Stomach (tissue), 4 donors: ENCODE data around the gene PITPNB.

Source experiments
- EP300 ChIP-seq: sonication (generic); formaldehyde crosslinking; IDR thresholded peaks from one replicate; pipeline ENCODE4 v1.6.1; 2017; ENCODE audit warnings: antibody characterized with exemption
- POLR2A ChIP-seq, 4 donors: fragments of 450-650 bp; IDR thresholded peaks; one replicate each; pipeline ENCODE4 v1.6.1; 2016; ENCODE audit warnings: antibody characterized with exemption in 4 of 4, control low read depth in 2 of 4, mild to moderate bottlenecking in 1 of 4, moderate library complexity in 1 of 4
- POLR2AphosphoS5 ChIP-seq, 3 donors: sonication (generic); formaldehyde crosslinking; IDR thresholded peaks; one replicate each; pipeline ENCODE4 v1.6.1; 2016; ENCODE audit warnings: antibody characterized with exemption in 3 of 3
- TF ChIP-seq, protein P1 (sequence below), 7 experiments: fragments of 450-650 bp in 4 of 7; fragments of 200-600 bp in 3 of 7; sonication (generic) in 3 of 7; IDR thresholded peaks; one replicate each; pipeline ENCODE4 v1.5.1; 2016 to 2019; ENCODE audit warnings: antibody characterized with exemption in 7 of 7, control low read depth in 2 of 7, mild to moderate bottlenecking in 1 of 7

DNA sequence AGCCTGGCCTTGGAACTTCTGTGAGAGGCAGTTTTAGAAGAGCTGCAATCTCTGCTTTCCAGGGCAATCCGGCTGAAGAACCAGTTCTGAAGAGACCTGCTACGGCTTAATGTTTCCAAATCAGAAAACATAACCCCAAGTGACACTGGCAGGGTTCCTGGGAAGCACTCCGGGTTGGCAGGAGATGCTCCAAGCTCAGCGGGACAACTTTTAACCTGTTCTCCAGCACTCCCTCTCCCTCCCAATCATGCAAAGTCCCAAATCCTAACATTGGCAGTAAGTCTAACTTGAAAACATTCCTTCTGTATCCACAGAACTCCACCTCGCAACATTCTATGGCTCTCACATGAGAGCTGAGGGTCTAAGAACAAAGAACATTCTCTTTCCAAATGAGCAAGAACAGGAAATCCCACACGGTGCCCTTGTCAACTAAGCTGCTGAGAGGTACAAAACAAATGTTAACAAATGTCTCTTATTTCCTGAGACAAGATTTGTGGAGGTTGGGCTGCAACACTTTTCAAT, 69.0 kb downstream of the PITPNB start:
- TF ChIP-seq, protein P1, sequence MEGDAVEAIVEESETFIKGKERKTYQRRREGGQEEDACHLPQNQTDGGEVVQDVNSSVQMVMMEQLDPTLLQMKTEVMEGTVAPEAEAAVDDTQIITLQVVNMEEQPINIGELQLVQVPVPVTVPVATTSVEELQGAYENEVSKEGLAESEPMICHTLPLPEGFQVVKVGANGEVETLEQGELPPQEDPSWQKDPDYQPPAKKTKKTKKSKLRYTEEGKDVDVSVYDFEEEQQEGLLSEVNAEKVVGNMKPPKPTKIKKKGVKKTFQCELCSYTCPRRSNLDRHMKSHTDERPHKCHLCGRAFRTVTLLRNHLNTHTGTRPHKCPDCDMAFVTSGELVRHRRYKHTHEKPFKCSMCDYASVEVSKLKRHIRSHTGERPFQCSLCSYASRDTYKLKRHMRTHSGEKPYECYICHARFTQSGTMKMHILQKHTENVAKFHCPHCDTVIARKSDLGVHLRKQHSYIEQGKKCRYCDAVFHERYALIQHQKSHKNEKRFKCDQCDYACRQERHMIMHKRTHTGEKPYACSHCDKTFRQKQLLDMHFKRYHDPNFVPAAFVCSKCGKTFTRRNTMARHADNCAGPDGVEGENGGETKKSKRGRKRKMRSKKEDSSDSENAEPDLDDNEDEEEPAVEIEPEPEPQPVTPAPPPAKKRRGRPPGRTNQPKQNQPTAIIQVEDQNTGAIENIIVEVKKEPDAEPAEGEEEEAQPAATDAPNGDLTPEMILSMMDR (IDR thresholded peaks at IDR 0.05): no peak
- no peak for TF ChIP-seq POLR2A (IDR thresholded peaks at IDR 0.05)
- TF ChIP-seq EP300: no peak
- TF ChIP-seq POLR2AphosphoS5 (IDR thresholded peaks at IDR 0.05): no peak
